PC-9 (cell line): ENCODE data around the gene FAM185A. TPM values are rescaled to one million over a fixed set of nuclear protein-coding genes. Genes with fewer than 3 reads are reported as not detected.
"Not testable (repeated sequence)": the region's sequence is repeated elsewhere in the genome, so short reads cannot be mapped to it uniquely, and the experiment has no call there.

ENCODE experiments used
- BruUV-seq: library from RNA; stranded (reverse); fragments of 400-500 nt; replicated peaks from 2 replicates; lab custom pipeline; 2021; lab: Mats Ljungman, UMichigan
- CTCF ChIA-PET: fragments of 300-600 bp; sonication (Branson Sonifier 250); formaldehyde crosslinking; loops from one replicate; lab custom pipeline; 2022; ENCODE audit warnings: antibody characterized with exemption; lab: Charles Lee
- POLR2A ChIA-PET: fragments of 300-600 bp; sonication (Branson Sonifier 250); formaldehyde crosslinking; loops from one replicate; lab custom pipeline; 2022; ENCODE audit warnings: antibody characterized with exemption; ENCODE audit not compliant: unreplicated experiment; lab: Charles Lee
- DNase-seq, 2 experiments: peaks; one replicate each; pipeline versions ENCODE4 v3.0.0 to v3.0.0-alpha.2; 2015 to 2022; ENCODE audit warnings: mixed read lengths in 1 of 2
- H2AFZ ChIP-seq: fragments of 200-600 bp; sonication (generic); 2 replicates; pipeline ENCODE4 v1.8.1; 2017; ENCODE audit warnings: antibody characterized with exemption
- H3F3A ChIP-seq: fragments of 200-600 bp; sonication (generic); 2 replicates; pipeline ENCODE4 v1.8.1; 2017; ENCODE audit warnings: antibody characterized with exemption, mild to moderate bottlenecking, low read depth; ENCODE audit not compliant: insufficient read depth
- H3K27ac ChIP-seq: fragments of 200-600 bp; sonication (generic); 2 replicates; pipeline ENCODE4 v1.6.1; 2016; ENCODE audit warnings: mixed run types
- H3K27me3 ChIP-seq: fragments of 200-600 bp; sonication (generic); 2 replicates; pipeline ENCODE4 v1.6.1; 2016; ENCODE audit warnings: low read depth, mixed run types; ENCODE audit not compliant: insufficient read depth
- H3K36me3 ChIP-seq: fragments of 200-600 bp; sonication (generic); 2 replicates; pipeline ENCODE4 v1.6.1; 2016; ENCODE audit warnings: low read depth, mixed run types
- H3K4me1 ChIP-seq: fragments of 200-600 bp; sonication (generic); replicated peaks from 2 replicates; pipeline ENCODE4 v1.6.1; 2016; ENCODE audit warnings: mixed run types; ENCODE audit not compliant: insufficient read depth
- H3K4me2 ChIP-seq: fragments of 200-600 bp; sonication (generic); 2 replicates; pipeline ENCODE4 v1.6.1; 2017; ENCODE audit warnings: mixed run types
- H3K4me3 ChIP-seq: fragments of 200-600 bp; sonication (generic); 2 replicates; pipeline ENCODE4 v1.6.1; 2016; ENCODE audit warnings: mixed run types
- H3K79me2 ChIP-seq: fragments of 200-600 bp; sonication (generic); 2 replicates; pipeline ENCODE4 v1.6.1; 2017; ENCODE audit warnings: low read depth, mixed run types
- H3K9me2 ChIP-seq: fragments of 200-600 bp; sonication (generic); 2 replicates; pipeline ENCODE4 v1.8.1; 2017; ENCODE audit warnings: mild to moderate bottlenecking; ENCODE audit not compliant: insufficient read depth
- H3K9me3 ChIP-seq: fragments of 200-600 bp; sonication (generic); 2 replicates; pipeline ENCODE4 v1.8.1; 2016; ENCODE audit warnings: low read depth; ENCODE audit not compliant: insufficient read depth
- H4K20me1 ChIP-seq: fragments of 200-600 bp; sonication (generic); 2 replicates; pipeline ENCODE4 v1.8.1; 2017; ENCODE audit not compliant: insufficient read depth
- intact Hi-C: fragments of 100-400 bp; cut with micrococcal nuclease; formaldehyde crosslinking; loops from one replicate; pipeline ENCODE4 v1.10.0; 2022; ENCODE audit not compliant: unreplicated experiment
- total RNA-seq: library from RNA; stranded (reverse); gene quantifications from 2 replicates; pipeline ENCODE4 v1.2.3, GENCODE V29; 2021

FAM185A gene
- total RNA-seq, 1 experiment from 2014 or later = 9.2 TPM

- BruUV-seq, H2AFZ ChIP-seq, H3K4me2 ChIP-seq, H3K27ac ChIP-seq, H3K79me2 ChIP-seq, H3K27me3 ChIP-seq, POLR2A ChIA-PET, CTCF ChIA-PET, H3K9me3 ChIP-seq, DNase-seq, H4K20me1 ChIP-seq, H3K36me3 ChIP-seq, H3K4me1 ChIP-seq, H3K4me3 ChIP-seq, H3F3A ChIP-seq, H3K9me2 ChIP-seq: not testable (repeated sequence)
- intact Hi-C loops = loop anchor here (5.0 kb wide), 1 partner anchor 299 kb away; no protein-coding TSS in a partner anchor
These were observed 14.6 kb downstream of the FAM185A start for GRCh38 chr7:102763295-102763905.

- H4K20me1 ChIP-seq, H3F3A ChIP-seq, H2AFZ ChIP-seq, BruUV-seq, H3K27ac ChIP-seq, H3K4me3 ChIP-seq, H3K36me3 ChIP-seq, intact Hi-C loops, H3K9me3 ChIP-seq, CTCF ChIA-PET, H3K79me2 ChIP-seq, POLR2A ChIA-PET, DNase-seq, H3K4me1 ChIP-seq, H3K27me3 ChIP-seq, H3K4me2 ChIP-seq, H3K9me2 ChIP-seq: not testable (repeated sequence)
These were observed 20.9 kb downstream of the FAM185A start for GRCh38 chr7:102769657-102770192.

- H2AFZ ChIP-seq, POLR2A ChIA-PET, H3F3A ChIP-seq, H3K27me3 ChIP-seq, H4K20me1 ChIP-seq, CTCF ChIA-PET, H3K9me3 ChIP-seq, H3K9me2 ChIP-seq, H3K4me2 ChIP-seq, H3K4me3 ChIP-seq, H3K36me3 ChIP-seq, DNase-seq, BruUV-seq, intact Hi-C loops, H3K79me2 ChIP-seq, H3K27ac ChIP-seq, H3K4me1 ChIP-seq: not testable (repeated sequence)
These were observed 21.7 kb downstream of the FAM185A start for GRCh38 chr7:102770467-102770866.

- H3K36me3 ChIP-seq, POLR2A ChIA-PET, H3K4me2 ChIP-seq, H3K4me1 ChIP-seq, H3K9me2 ChIP-seq, DNase-seq, CTCF ChIA-PET, H3K4me3 ChIP-seq, H3F3A ChIP-seq, intact Hi-C loops, H3K27me3 ChIP-seq, H4K20me1 ChIP-seq, H3K9me3 ChIP-seq, BruUV-seq, H3K27ac ChIP-seq, H2AFZ ChIP-seq, H3K79me2 ChIP-seq: not testable (repeated sequence)
These were observed 27.4 kb downstream of the FAM185A start for GRCh38 chr7:102776217-102776616.

GRCh38 chr7:102778663-102779062 is 29.9 kb downstream of the FAM185A start:
- intact Hi-C loops, DNase-seq, H3K4me3 ChIP-seq, H4K20me1 ChIP-seq, H3K36me3 ChIP-seq, H3K27ac ChIP-seq, CTCF ChIA-PET, H3K27me3 ChIP-seq, POLR2A ChIA-PET, H3K4me2 ChIP-seq, H3K79me2 ChIP-seq, BruUV-seq, H3K4me1 ChIP-seq, H3F3A ChIP-seq, H3K9me2 ChIP-seq, H3K9me3 ChIP-seq, H2AFZ ChIP-seq: not testable (repeated sequence)

GRCh38 chr7:102780926-102781325 is 32.1 kb downstream of the FAM185A start:
- DNase-seq, H3K79me2 ChIP-seq, H3K9me2 ChIP-seq, H3K4me1 ChIP-seq, H3K4me3 ChIP-seq, H3K9me3 ChIP-seq, POLR2A ChIA-PET, BruUV-seq, H3F3A ChIP-seq, H3K27ac ChIP-seq, intact Hi-C loops, H4K20me1 ChIP-seq, H3K4me2 ChIP-seq, H3K36me3 ChIP-seq, H2AFZ ChIP-seq, H3K27me3 ChIP-seq, CTCF ChIA-PET: not testable (repeated sequence)

GRCh38 chr7:102788770-102789169 is 40.0 kb downstream of the FAM185A start:
- H3K36me3 ChIP-seq, H3K27me3 ChIP-seq, H3K79me2 ChIP-seq, H3K4me2 ChIP-seq, H3K27ac ChIP-seq, H4K20me1 ChIP-seq, DNase-seq, H3K9me3 ChIP-seq, H2AFZ ChIP-seq, H3K4me1 ChIP-seq, intact Hi-C loops, POLR2A ChIA-PET, H3F3A ChIP-seq, H3K9me2 ChIP-seq, CTCF ChIA-PET, H3K4me3 ChIP-seq, BruUV-seq: not testable (repeated sequence)
